Ascending aorta (tissue), 2 donors: ENCODE results near the gene MAP2K6. TPM values are rescaled to one million over a fixed set of nuclear protein-coding genes. Genes with fewer than 3 reads are reported as not detected.

Experiments used
- DNase-seq, 2 donors: peaks; one replicate each; pipeline ENCODE4 v3.0.0-alpha.2; 2019; ENCODE audit warnings: low spot score in 2 of 2
- H3K27ac ChIP-seq, 2 donors: fragments of 200-600 bp; sonication (generic); one replicate each; pipeline ENCODE4 v1.5.1; 2016 to 2017; ENCODE audit warnings: mild to moderate bottlenecking in 1 of 2
- H3K27me3 ChIP-seq: fragments of 200-600 bp; sonication (generic); one replicate; pipeline ENCODE4 v1.5.1; 2017
- H3K36me3 ChIP-seq, 2 donors: fragments of 200-600 bp; sonication (generic); one replicate each; pipeline ENCODE4 v1.5.1; 2016
- H3K4me1 ChIP-seq, 2 donors: fragments of 200-600 bp; sonication (generic); one replicate each; pipeline ENCODE4 v1.5.1; 2016 to 2017; ENCODE audit warnings: mild to moderate bottlenecking in 1 of 2
- H3K4me3 ChIP-seq, 2 donors: fragments of 200-600 bp; sonication (generic); one replicate each; pipeline ENCODE4 v1.5.1; 2016 to 2017; ENCODE audit warnings: mild to moderate bottlenecking in 1 of 2
- H3K9me3 ChIP-seq, 2 donors: fragments of 200-600 bp; sonication (generic); one replicate each; pipeline ENCODE4 v1.5.1; 2016
- intact Hi-C: fragments of 100-400 bp; cut with DNase I; formaldehyde crosslinking; loops from one replicate; pipeline ENCODE4 v1.15.1; 2023
- total RNA-seq: library from RNA; depleted of rRNA; stranded (reverse); fragments of >200 nt; gene quantifications from one replicate; pipeline ENCODE4 v1.1.0, GENCODE V29; 2016
- TF ChIP-seq, protein P1 (sequence below), 3 experiments: fragments of 200-600 bp in 2 of 3; fragments of 450-650 bp in 1 of 3; sonication (generic) in 2 of 3; IDR thresholded peaks; one replicate each; pipeline ENCODE4 v1.5.1; 2016 to 2019; ENCODE audit warnings: antibody characterized with exemption in 3 of 3, mild to moderate bottlenecking in 1 of 3, moderate library complexity in 1 of 3

MAP2K6 gene
- total RNA-seq, 1 donor from 2014 or later = 6.7 TPM

GRCh38 chr17:69516911-69517310 lies 102.4 kb downstream of the MAP2K6 start:
- no peaks in the 10 kb centered on the region for H3K27me3 ChIP-seq
- H3K9me3 ChIP-seq = no peaks in the 10 kb centered on the region
- TF ChIP-seq, protein P1, sequence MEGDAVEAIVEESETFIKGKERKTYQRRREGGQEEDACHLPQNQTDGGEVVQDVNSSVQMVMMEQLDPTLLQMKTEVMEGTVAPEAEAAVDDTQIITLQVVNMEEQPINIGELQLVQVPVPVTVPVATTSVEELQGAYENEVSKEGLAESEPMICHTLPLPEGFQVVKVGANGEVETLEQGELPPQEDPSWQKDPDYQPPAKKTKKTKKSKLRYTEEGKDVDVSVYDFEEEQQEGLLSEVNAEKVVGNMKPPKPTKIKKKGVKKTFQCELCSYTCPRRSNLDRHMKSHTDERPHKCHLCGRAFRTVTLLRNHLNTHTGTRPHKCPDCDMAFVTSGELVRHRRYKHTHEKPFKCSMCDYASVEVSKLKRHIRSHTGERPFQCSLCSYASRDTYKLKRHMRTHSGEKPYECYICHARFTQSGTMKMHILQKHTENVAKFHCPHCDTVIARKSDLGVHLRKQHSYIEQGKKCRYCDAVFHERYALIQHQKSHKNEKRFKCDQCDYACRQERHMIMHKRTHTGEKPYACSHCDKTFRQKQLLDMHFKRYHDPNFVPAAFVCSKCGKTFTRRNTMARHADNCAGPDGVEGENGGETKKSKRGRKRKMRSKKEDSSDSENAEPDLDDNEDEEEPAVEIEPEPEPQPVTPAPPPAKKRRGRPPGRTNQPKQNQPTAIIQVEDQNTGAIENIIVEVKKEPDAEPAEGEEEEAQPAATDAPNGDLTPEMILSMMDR (IDR thresholded peaks at IDR 0.05) = no peak
- H3K4me3 ChIP-seq = no peak overlapping the region
- H3K36me3 ChIP-seq = peaks cover 0 to 2% of the 10 kb centered on the region in 2 donors
- H3K4me1 ChIP-seq = no peaks in the 10 kb centered on the region
- no peak overlapping the region for H3K27ac ChIP-seq
- no peak for DNase-seq
- intact Hi-C loops = no loop called here

- DNase-seq = no peak
- H3K36me3 ChIP-seq = peaks cover 0 to 2% of the 10 kb centered on the region in 2 donors
- H3K27me3 ChIP-seq = no peaks in the 10 kb centered on the region
- intact Hi-C loops = no loop called here
- no peaks in the 10 kb centered on the region for H3K9me3 ChIP-seq
- TF ChIP-seq, protein P1 (IDR thresholded peaks at IDR 0.05) = no peak
- no peak overlapping the region for H3K4me3 ChIP-seq
- no peaks in the 10 kb centered on the region for H3K4me1 ChIP-seq
- no peak overlapping the region for H3K27ac ChIP-seq
Measured at GRCh38 chr17:69518951-69519350, 104.5 kb downstream of the MAP2K6 start.

GRCh38 chr17:69523244-69523861 lies 108.9 kb downstream of the MAP2K6 start:
- peaks cover 0 to 2% of the 10 kb centered on the region in 2 donors for H3K36me3 ChIP-seq
- H3K4me1 ChIP-seq = no peaks in the 10 kb centered on the region
- DNase-seq = peak in 1 of 2 donors; percentile 61
- H3K9me3 ChIP-seq = no peaks in the 10 kb centered on the region
- H3K27me3 ChIP-seq = no peaks in the 10 kb centered on the region
- H3K4me3 ChIP-seq = no peak overlapping the region
- TF ChIP-seq, protein P1 (IDR thresholded peaks at IDR 0.05) = peak in 2 of 3 experiments; percentile 31 to 50
- intact Hi-C loops = no loop called here
- no peak overlapping the region for H3K27ac ChIP-seq

DNA sequence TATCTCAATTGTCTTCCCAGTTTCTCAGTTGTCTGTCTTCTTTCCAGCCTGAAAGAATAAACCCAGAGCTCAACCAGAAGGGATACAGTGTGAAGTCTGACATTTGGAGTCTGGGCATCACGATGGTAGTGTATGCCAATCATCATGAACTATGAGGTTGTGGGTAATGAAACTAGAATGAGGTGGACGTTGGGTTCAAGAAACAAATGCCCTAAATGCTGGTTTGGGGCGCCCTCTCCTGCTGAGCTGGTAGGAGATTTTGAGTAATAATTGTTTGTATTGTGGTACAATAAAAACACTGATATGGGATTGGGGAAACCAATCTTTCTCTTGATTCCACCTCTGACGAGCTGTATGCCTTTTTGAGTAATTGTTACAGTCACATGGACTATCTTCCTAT lies 110.4 kb downstream of the MAP2K6 start:
- H3K4me1 ChIP-seq = no peaks in the 10 kb centered on the region
- intact Hi-C loops = loop anchor here (5.0 kb wide), 2 partner anchors 198 to 1027 kb away; partner anchors contain the start of gene ABCA5
- H3K27ac ChIP-seq = no peak overlapping the region
- DNase-seq = no peak
- H3K27me3 ChIP-seq = no peaks in the 10 kb centered on the region
- H3K9me3 ChIP-seq = no peaks in the 10 kb centered on the region
- no peak overlapping the region for H3K4me3 ChIP-seq
- no peaks in the 10 kb centered on the region for H3K36me3 ChIP-seq
- TF ChIP-seq, protein P1 (IDR thresholded peaks at IDR 0.05) = no peak

DNA sequence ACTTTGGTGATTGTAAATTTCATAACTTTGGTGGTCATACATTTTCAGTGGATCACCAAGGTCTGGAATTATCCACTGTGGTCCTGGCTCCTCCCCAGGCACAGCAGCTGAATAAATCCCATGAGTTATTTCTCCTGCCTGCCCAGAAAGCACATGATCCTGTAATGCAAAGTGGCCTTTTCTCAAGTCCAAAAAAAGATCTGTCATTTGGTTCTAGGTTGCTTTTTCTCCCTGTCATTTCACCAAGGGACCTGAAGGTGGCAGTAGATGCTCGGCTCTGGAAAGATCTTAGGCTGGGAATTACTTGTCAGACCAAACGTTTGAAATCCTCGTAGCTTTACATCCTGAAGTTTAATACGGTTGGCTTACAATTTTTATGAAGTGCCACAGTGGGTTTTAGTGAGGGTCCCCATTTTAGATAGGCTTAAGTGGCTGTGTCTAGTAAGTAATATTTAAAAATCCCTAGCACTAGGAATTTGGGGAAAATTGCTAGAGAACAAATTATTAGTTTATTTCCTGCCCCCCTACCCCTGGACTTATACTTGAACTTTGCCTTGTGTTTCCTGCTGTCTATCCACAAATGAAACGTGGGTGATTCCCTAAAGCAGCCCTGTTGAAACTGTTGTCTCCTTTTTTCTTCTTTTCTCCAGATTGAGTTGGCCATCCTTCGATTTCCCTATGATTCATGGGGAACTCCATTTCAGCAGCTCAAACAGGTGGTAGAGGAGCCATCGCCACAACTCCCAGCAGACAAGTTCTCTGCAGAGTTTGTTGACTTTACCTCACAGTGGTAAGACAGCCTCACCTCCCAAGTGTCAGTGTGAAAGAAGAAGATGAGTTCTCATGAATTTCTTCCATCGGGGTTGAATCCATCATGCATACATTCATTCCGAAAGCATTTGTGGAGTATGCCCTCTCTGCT lies 111.7 kb downstream of the MAP2K6 start:
- H3K9me3 ChIP-seq = no peaks in the 10 kb centered on the region
- no peaks in the 10 kb centered on the region for H3K36me3 ChIP-seq
- no peak overlapping the region for H3K27ac ChIP-seq
- DNase-seq = peak in 1 of 2 donors; percentile 64
- intact Hi-C loops = loop anchor here (1.0 to 5.0 kb wide), 3 partner anchors 199 to 1026 kb away; partner anchors contain the start of gene ABCA5
- TF ChIP-seq, protein P1 (IDR thresholded peaks at IDR 0.05) = peak; percentile 46 to 90 (median 83)
- no peaks in the 10 kb centered on the region for H3K4me1 ChIP-seq
- no peaks in the 10 kb centered on the region for H3K27me3 ChIP-seq
- no peak overlapping the region for H3K4me3 ChIP-seq
